NB4 (cell line): ENCODE data around the gene CALD1.

Source experiments
- POLR2A ChIP-seq: IDR thresholded peaks from 2 replicates; pipeline ENCODE4 v1.6.1; 2011; ENCODE audit warnings: mild to moderate bottlenecking; ENCODE audit not compliant: insufficient read length; ENCODE audit errors: extremely low read depth
- TF ChIP-seq, protein P1 (sequence below): IDR thresholded peaks from one replicate; pipeline ENCODE4 v1.5.1; 2012; ENCODE audit warnings: low read depth, low read length

DNA sequence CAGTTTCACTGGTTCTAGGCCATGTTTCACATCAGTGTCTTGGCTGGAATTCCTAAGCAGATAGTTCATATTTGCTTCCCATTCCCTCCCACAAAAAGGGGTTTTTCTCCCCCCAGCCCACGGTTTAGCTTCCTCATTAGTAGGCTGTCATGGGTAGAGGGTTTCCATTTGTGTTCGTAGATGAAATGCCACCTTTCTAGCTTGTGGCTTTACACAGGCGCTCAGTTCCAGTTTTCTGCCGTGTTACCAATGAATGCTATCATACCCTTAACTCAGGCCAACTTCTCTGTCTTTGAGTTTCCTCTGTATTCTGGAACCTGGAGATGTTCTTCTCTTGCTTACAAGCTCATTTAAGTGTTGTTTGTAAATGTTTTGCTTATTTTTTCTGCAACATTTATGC, 26.8 kb downstream of the CALD1 start:
- TF ChIP-seq, protein P1, sequence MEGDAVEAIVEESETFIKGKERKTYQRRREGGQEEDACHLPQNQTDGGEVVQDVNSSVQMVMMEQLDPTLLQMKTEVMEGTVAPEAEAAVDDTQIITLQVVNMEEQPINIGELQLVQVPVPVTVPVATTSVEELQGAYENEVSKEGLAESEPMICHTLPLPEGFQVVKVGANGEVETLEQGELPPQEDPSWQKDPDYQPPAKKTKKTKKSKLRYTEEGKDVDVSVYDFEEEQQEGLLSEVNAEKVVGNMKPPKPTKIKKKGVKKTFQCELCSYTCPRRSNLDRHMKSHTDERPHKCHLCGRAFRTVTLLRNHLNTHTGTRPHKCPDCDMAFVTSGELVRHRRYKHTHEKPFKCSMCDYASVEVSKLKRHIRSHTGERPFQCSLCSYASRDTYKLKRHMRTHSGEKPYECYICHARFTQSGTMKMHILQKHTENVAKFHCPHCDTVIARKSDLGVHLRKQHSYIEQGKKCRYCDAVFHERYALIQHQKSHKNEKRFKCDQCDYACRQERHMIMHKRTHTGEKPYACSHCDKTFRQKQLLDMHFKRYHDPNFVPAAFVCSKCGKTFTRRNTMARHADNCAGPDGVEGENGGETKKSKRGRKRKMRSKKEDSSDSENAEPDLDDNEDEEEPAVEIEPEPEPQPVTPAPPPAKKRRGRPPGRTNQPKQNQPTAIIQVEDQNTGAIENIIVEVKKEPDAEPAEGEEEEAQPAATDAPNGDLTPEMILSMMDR = no peak
- TF ChIP-seq POLR2A = no peak
